GM10847 (cell line): ENCODE results near the gene GPM6B.

Source experiments
- POLR2A ChIP-seq: IDR thresholded peaks from 2 replicates; pipeline ENCODE4 v1.6.1; 2011; ENCODE audit not compliant: insufficient read length; ENCODE audit errors: extremely low read depth

Gene GPM6B

GRCh38 chrX:13791145-13791544 is 25.7 kb downstream of the GPM6B start:
- TF ChIP-seq POLR2A, result no peak

- no peak for TF ChIP-seq POLR2A
These were observed 26.4 kb downstream of the GPM6B start for GRCh38 chrX:13790206-13791131.

- no peak for TF ChIP-seq POLR2A
These were observed 30.8 kb downstream of the GPM6B start for GRCh38 chrX:13786048-13786447.

GRCh38 chrX:13780868-13781427 is 35.9 kb downstream of the GPM6B start:
- TF ChIP-seq POLR2A, result no peak

- no peak for TF ChIP-seq POLR2A
These were observed 38.0 kb downstream of the GPM6B start for GRCh38 chrX:13778916-13779315.

GRCh38 chrX:13776387-13776786 is 40.5 kb downstream of the GPM6B start:
- no peak for TF ChIP-seq POLR2A

- TF ChIP-seq POLR2A, result no peak
These were observed 41.1 kb downstream of the GPM6B start for GRCh38 chrX:13775837-13776236.

GRCh38 chrX:13774696-13775095 is 42.2 kb downstream of the GPM6B start:
- TF ChIP-seq POLR2A, result no peak

- no peak for TF ChIP-seq POLR2A
These were observed 46.8 kb downstream of the GPM6B start for GRCh38 chrX:13770013-13770535.

- TF ChIP-seq POLR2A, result no peak
These were observed 48.0 kb downstream of the GPM6B start for GRCh38 chrX:13768939-13769338.

- no peak for TF ChIP-seq POLR2A
These were observed 52.1 kb downstream of the GPM6B start for GRCh38 chrX:13764765-13765164.

- TF ChIP-seq POLR2A, result no peak
These were observed 52.6 kb downstream of the GPM6B start for GRCh38 chrX:13764281-13764680.

GRCh38 chrX:13763489-13763888 is 53.4 kb downstream of the GPM6B start:
- no peak for TF ChIP-seq POLR2A

GRCh38 chrX:13761606-13762414 is 55.1 kb downstream of the GPM6B start:
- no peak for TF ChIP-seq POLR2A

GRCh38 chrX:13760426-13760825 is 56.5 kb downstream of the GPM6B start:
- TF ChIP-seq POLR2A, result no peak
